ENCODE results near the gene F2RL2. TPM values are rescaled to one million over a fixed set of nuclear protein-coding genes. Genes with fewer than 3 reads are reported as not detected.

F2RL2 gene
- total and polyA plus RNA-seq, 2 of the 4 experiments (the other 2 are of a cell fraction): 21.7 to 32.8 TPM

GRCh38 chr5:76625087-76625815, 2.0 kb upstream of the F2RL2 start (continued):
- no peak for TF ChIP-seq NFE2L2 (IDR thresholded peaks at IDR 0.05; ENCODE audit: low read depth, low read length)

- Histone ChIP-seq H3K18ac (ENCODE audit: low read depth, low read length) (peak overlapping the region; percentile 82; the same call in 1 of the 2 replicates), H4K5ac (ENCODE audit: low read depth, low read length) (peak overlapping the region; percentile 70), H3K14ac (replicated peaks; ENCODE audit: low read depth, low read length) (peak overlapping the region; percentile 44; the same call in 1 of the 2 replicates), H2BK15ac (ENCODE audit: low read depth, low read length) (peak overlapping the region; percentile 57; the same call in 2 of the 3 replicates), H3K27me3 (ENCODE audit: control insufficient read depth, insufficient read depth, low read length) (no peaks in the 10 kb centered on the region), H2BK20ac (ENCODE audit: low read depth, low read length) (peak overlapping the region; percentile 61), H2AFZ (replicated peaks; ENCODE audit: low read length, poor library complexity) (no peak overlapping the region), H2AK9ac (replicated peaks; ENCODE audit: low read depth, low read length, poor library complexity) (peak overlapping the region; percentile 56), H3K9me1 (ENCODE audit: insufficient read depth, low read length) (peaks cover 3% of the 10 kb centered on the region), H3K27ac (ENCODE audit: insufficient read depth, low read length) (peak overlapping the region; percentile 7; the same call in 1 of the 2 replicates), H3K9ac (ENCODE audit: low read depth, low read length) (no peak overlapping the region; the same call in 1 of the 2 replicates), H3K4me2 (ENCODE audit: low read depth, low read length) (peak overlapping the region; percentile 71), H3K56ac (ENCODE audit: extremely low read depth, insufficient read depth, low read length) (no peak overlapping the region), H3K4ac (ENCODE audit: low read depth, low read length) (peak overlapping the region; percentile 47), H3K36me3 (ENCODE audit: control insufficient read depth, insufficient read depth, low read length) (peaks cover 6% of the 10 kb centered on the region), H2BK120ac (ENCODE audit: low read depth, low read length) (peak overlapping the region; percentile 60), H3K79me1 (ENCODE audit: low read depth in 1 of 2, low read length in 2 of 2) (peaks cover 0 to 17% of the 10 kb centered on the region in 2 experiments; a peak in 1 of 4 replicates), H3K4me1 (ENCODE audit: control insufficient read depth, insufficient read depth, low read length) (peaks cover 9% of the 10 kb centered on the region; the same call in 1 of the 2 replicates), H2AK5ac (ENCODE audit: low read depth, low read length) (peak overlapping the region; percentile 29; the same call in 1 of the 2 replicates), H2BK5ac (ENCODE audit: low read depth, low read length, poor library complexity, severe bottlenecking) (peak overlapping the region; percentile 26), H4K20me1 (ENCODE audit: insufficient read depth, low read length) (no peaks in the 10 kb centered on the region), H3K9me3 (ENCODE audit: control insufficient read depth, insufficient read depth, low read length) (no peaks in the 10 kb centered on the region), H4K91ac (ENCODE audit: insufficient read depth, low read depth, low read length) (peak overlapping the region; percentile 63), H3K4me3 (ENCODE audit: insufficient read depth, low read depth, low read length) (peak overlapping the region; percentile 40; the same call in 1 of the 2 replicates), H3K23ac (ENCODE audit: low read depth, low read length) (peak overlapping the region; percentile 58), H4K8ac (ENCODE audit: low read depth in 2 of 2, low read length in 2 of 2) (peak overlapping the region in 1 of 2 experiments; percentile 74; a peak in 3 of 4 replicates)
- WGBS, 2 experiments (ENCODE audit: extremely low coverage in 2 of 2, insufficient read length in 1 of 2): 93% methylated on average over 4 of the region's 5 CpGs; no CpG with 5 or more reads in 1 of the 2 experiments
- in situ Hi-C loops (cut with MboI; ENCODE audit: low sequenced_read_pairs): no loop called here
- dilution Hi-C loops (cut with HindIII; ENCODE audit: low sequenced_read_pairs, unreplicated experiment): no loop called here
- no TSS peak for BruUV-seq (replicated peaks)
- DNase-seq (no peak), ATAC-seq (ENCODE audit: low read depth) (no peak)
- CTCF ChIA-PET: no interaction called here
- intact Hi-C loops (cut with micrococcal nuclease): loop anchor here (5.0 kb wide), 1 partner anchor 95 kb away; the partner anchor contains the start of gene F2R
- POLR2A ChIA-PET (ENCODE audit: unreplicated experiment): no interaction called here
- TF ChIP-seq NFE2L2 (IDR thresholded peaks at IDR 0.05; ENCODE audit: low read depth, low read length): no peak
- TF ChIP-seq BHLHE40 (IDR thresholded peaks at IDR 0.05; ENCODE audit: low read depth, low read length): no peak
- no peak for TF ChIP-seq POLR2A (IDR thresholded peaks at IDR 0.05; ENCODE audit: low read depth, low read length)
- no peak for TF ChIP-seq MXI1 (IDR thresholded peaks at IDR 0.05; ENCODE audit: borderline replicate concordance, low read depth, low read length)
- TF ChIP-seq RFX5 (IDR thresholded peaks at IDR 0.05; ENCODE audit: low read depth, low read length): no peak
- no peak for TF ChIP-seq FOS (IDR thresholded peaks at IDR 0.05; ENCODE audit: low read depth, low read length)
- no peak for TF ChIP-seq CEBPB (IDR thresholded peaks at IDR 0.05; ENCODE audit: low read depth, low read length)
- TF ChIP-seq MAZ (IDR thresholded peaks at IDR 0.05; ENCODE audit: borderline replicate concordance, low read depth, low read length): no peak
- TF ChIP-seq MAFK (IDR thresholded peaks at IDR 0.05; ENCODE audit: low read depth, low read length): no peak
- no peak for TF ChIP-seq CTCF (conservative IDR thresholded peaks at IDR 0.05; ENCODE audit: low read depth, low read length)
- TF ChIP-seq CHD1 (IDR thresholded peaks at IDR 0.05; ENCODE audit: low read depth, low read length): no peak
- TF ChIP-seq ELK1 (IDR thresholded peaks at IDR 0.05; ENCODE audit: borderline replicate concordance, low read depth, low read length): no peak
- no peak for TF ChIP-seq RCOR1 (IDR thresholded peaks at IDR 0.05; ENCODE audit: insufficient replicate concordance, low read length)
Measured at GRCh38 chr5:76622076-76622475, 1.1 kb downstream of the F2RL2 start.

Data from IMR-90 (cell line).